Caco-2 (cell line): ENCODE measurements around the gene AUH. TPM values are rescaled to one million over a fixed set of nuclear protein-coding genes. Genes with fewer than 3 reads are reported as not detected.
A peak's percentile ranks its signal among the peaks of the same experiment; 100 is the strongest.

ENCODE experiments used
- BruUV-seq: library from RNA; stranded (reverse); fragments of 400-500 nt; replicated peaks from 2 replicates; lab custom pipeline; 2021; lab: Mats Ljungman, UMichigan
- CTCF ChIA-PET: fragments of 300-600 bp; sonication (Branson Sonifier 250); formaldehyde crosslinking; loops from one replicate; lab custom pipeline; 2022; ENCODE audit warnings: antibody characterized with exemption; lab: Charles Lee
- POLR2A ChIA-PET: fragments of 300-600 bp; sonication (Branson Sonifier 250); formaldehyde crosslinking; loops from one replicate; lab custom pipeline; 2022; ENCODE audit warnings: antibody characterized with exemption; lab: Charles Lee
- DNase-seq, 2 experiments: peaks; one replicate each; pipeline versions ENCODE4 v3.0.0 to v3.0.0-alpha.2; 2020 to 2022
- H3K27me3 ChIP-seq: replicated peaks from 2 replicates; pipeline ENCODE4 v1.6.0; 2011; ENCODE audit warnings: low read length; ENCODE audit not compliant: control insufficient read depth, insufficient read depth
- H3K36me3 ChIP-seq: 2 replicates; pipeline ENCODE4 v1.5.1; 2011; ENCODE audit warnings: low read length; ENCODE audit not compliant: control insufficient read depth, insufficient read depth
- H3K4me1 ChIP-seq: fragments of 250-450 bp; sonication (Bioruptor Pico); 2 replicates; pipeline ENCODE4 v1.5.1; 2020; ENCODE audit warnings: mild to moderate bottlenecking
- H3K4me3 ChIP-seq: 2 replicates; pipeline ENCODE4 v1.5.1; 2011; ENCODE audit warnings: low read depth, mild to moderate bottlenecking, control low read depth, low read length
- H3K9me3 ChIP-seq: fragments of 250-450 bp; sonication (Bioruptor Pico); 2 replicates; pipeline ENCODE4 v1.5.1; 2020; ENCODE audit warnings: mild to moderate bottlenecking, moderate library complexity
- H3K27ac Mint-ChIP-seq: one replicate; pipeline ENCODE4 v1.8.0; 2022; ENCODE audit warnings: mixed read lengths; ENCODE audit not compliant: unreplicated experiment
- H3K27me3 Mint-ChIP-seq: one replicate; pipeline ENCODE4 v1.8.0; 2022; ENCODE audit warnings: mixed read lengths; ENCODE audit not compliant: insufficient read depth, unreplicated experiment
- H3K36me3 Mint-ChIP-seq: one replicate; pipeline ENCODE4 v1.8.0; 2022; ENCODE audit warnings: mild to moderate bottlenecking, mixed read lengths; ENCODE audit not compliant: insufficient read depth, unreplicated experiment
- H3K4me1 Mint-ChIP-seq: one replicate; pipeline ENCODE4 v1.8.0; 2022; ENCODE audit warnings: low read depth, mixed read lengths; ENCODE audit not compliant: unreplicated experiment
- H3K4me3 Mint-ChIP-seq: one replicate; pipeline ENCODE4 v1.8.0; 2022; ENCODE audit warnings: mild to moderate bottlenecking, moderate library complexity, mixed read lengths; ENCODE audit not compliant: unreplicated experiment
- H3K9me3 Mint-ChIP-seq: one replicate; pipeline ENCODE4 v1.8.0; 2022; ENCODE audit warnings: mixed read lengths; ENCODE audit not compliant: unreplicated experiment
- CTCF ChIP-seq, 2 experiments: fragments of 200-600 bp in 1 of 2; IDR thresholded peaks; 1 replicate in 1 of 2; 2 replicates in 1 of 2; pipeline versions ENCODE4 v1.5.1 to v1.8.0; 2011 to 2022; ENCODE audit warnings: antibody characterized with exemption in 1 of 2, control low read depth in 1 of 2, inconsistent platforms in 1 of 2, low read depth in 1 of 2, low read length in 1 of 2, mild to moderate bottlenecking in 1 of 2, moderate library complexity in 1 of 2; ENCODE audit not compliant: insufficient read depth in 1 of 2, severe bottlenecking in 1 of 2, unreplicated experiment in 1 of 2
- intact Hi-C: fragments of 100-400 bp; cut with micrococcal nuclease; formaldehyde crosslinking; loops from one replicate; pipeline ENCODE4 v1.10.0; 2022; ENCODE audit not compliant: unreplicated experiment
- total RNA-seq: library from RNA; stranded (reverse); gene quantifications from 2 replicates; pipeline ENCODE4 v1.2.3, GENCODE V29; 2022

Gene AUH
- total RNA-seq, 1 experiment from 2014 or later = 10.3 TPM

DNA sequence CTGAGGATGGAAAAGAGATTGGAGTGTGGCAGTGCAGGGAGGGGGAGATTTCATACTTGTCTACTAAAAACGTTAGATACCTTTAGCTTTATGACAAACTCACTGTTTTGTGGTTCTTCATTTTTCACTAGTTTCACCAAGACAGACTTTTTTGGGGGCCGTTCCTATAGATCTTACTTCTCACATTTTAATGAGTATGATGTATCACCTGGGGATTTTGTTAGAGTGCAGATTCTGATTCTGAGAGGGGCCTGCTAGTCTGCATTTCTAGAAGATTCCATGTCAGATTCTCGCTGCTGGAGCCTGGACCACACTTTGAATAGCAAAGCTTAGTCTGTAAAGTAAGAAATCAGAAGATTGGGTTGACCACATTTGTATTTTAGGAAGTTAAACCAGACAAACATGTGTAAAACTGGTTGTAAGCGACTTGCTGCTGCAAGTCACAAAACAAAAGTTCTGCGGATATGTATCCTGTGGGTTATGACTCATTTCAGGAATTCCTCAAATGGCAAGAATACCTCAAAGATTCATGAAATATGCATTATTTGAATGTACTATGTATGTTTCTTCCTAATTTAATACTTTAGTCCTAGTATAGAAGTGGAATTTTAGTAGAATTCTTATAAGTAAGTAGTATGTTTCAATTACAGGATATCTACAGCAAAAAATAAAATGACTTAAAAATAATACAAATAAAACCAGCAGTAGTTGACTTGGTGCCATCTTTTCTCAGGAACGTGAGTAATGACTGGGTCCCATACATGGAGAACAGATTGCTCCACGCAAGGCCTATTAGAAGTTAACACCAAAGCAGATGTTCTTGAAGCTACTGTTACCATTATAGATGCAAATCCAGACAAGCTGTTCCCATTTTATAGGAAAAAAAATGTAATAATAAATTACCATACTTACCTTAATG, 34.1 kb upstream of the AUH start:
- H3K4me1 ChIP-seq = peaks cover 9% of the 10 kb centered on the region; the same call in 1 of the 2 replicates
- H3K36me3 ChIP-seq = no peaks in the 10 kb centered on the region
- no peaks in the 10 kb centered on the region for H3K9me3 ChIP-seq
- Mint-ChIP-seq H3K9me3 (no peaks in the 10 kb centered on the region), H3K27ac (no peak overlapping the region), H3K36me3 (no peaks in the 10 kb centered on the region), H3K4me1 (no peaks in the 10 kb centered on the region), H3K4me3 (no peak overlapping the region), H3K27me3 (no peaks in the 10 kb centered on the region)
- ChIA-PET POLR2A (no interaction called here), CTCF (no interaction called here)
- intact Hi-C loops = no loop called here
- no TSS peak for BruUV-seq
- DNase-seq = no peak
- TF ChIP-seq CTCF (IDR thresholded peaks at IDR 0.05; ENCODE audit: insufficient read depth in 1 of 2, low read depth in 1 of 2, low read length in 1 of 2, severe bottlenecking in 1 of 2, unreplicated experiment in 1 of 2) = no peak
- no peak overlapping the region for H3K4me3 ChIP-seq
- H3K27me3 ChIP-seq = no peaks in the 10 kb centered on the region

DNA sequence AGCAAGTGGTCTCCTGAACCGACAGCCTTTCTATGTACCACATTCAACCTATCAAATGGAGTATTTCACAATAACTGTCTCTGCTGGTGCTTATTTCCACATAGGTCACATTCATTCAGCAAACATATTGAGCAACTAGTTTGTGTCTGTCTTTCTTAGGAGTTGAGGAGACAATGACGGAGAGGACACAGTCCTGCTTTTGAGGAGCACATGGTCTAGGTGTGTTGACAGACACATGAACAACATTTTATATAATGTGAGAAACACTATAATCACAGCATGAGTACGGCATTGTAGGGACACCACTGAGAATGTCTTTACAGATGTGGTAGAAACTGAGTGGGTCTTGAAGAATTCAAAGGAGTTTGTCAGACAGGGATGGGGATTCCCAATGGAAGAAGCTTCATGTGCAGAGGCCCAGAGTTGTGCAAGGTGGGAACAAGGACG, 33.4 kb upstream of the AUH start:
- no peaks in the 10 kb centered on the region for H3K4me1 Mint-ChIP-seq
- H3K4me3 Mint-ChIP-seq = no peak overlapping the region
- intact Hi-C loops = no loop called here
- Histone ChIP-seq H3K36me3 (no peaks in the 10 kb centered on the region), H3K4me1 (peaks cover 9% of the 10 kb centered on the region; the same call in 1 of the 2 replicates), H3K27me3 (no peaks in the 10 kb centered on the region), H3K9me3 (no peaks in the 10 kb centered on the region), H3K4me3 (no peak overlapping the region)
- ChIA-PET CTCF (no interaction called here), POLR2A (no interaction called here)
- H3K36me3 Mint-ChIP-seq = no peaks in the 10 kb centered on the region
- peak in 1 of 2 experiments; percentile 8 for DNase-seq
- no peaks in the 10 kb centered on the region for H3K9me3 Mint-ChIP-seq
- no peak for TF ChIP-seq CTCF (IDR thresholded peaks at IDR 0.05; ENCODE audit: insufficient read depth in 1 of 2, low read depth in 1 of 2, low read length in 1 of 2, severe bottlenecking in 1 of 2, unreplicated experiment in 1 of 2)
- H3K27me3 Mint-ChIP-seq = no peaks in the 10 kb centered on the region
- BruUV-seq = no TSS peak
- no peak overlapping the region for H3K27ac Mint-ChIP-seq

DNA sequence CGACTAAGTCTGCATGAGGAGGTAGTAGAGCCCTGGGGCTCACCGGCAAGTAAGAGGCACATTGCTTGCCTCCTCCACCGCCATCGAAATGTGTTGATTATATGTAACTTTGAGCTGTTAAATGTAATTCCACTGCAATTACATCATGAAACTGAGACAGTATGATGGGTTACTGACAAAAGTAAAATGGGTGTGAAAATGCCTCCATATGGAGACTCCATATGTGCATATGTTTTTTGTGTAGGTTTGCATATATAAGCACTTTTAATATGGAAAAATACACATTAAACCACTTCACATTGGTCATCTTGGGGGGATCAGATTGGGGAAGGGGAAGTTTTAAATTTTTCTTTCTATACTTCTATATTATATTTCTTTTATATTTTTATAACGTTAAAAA, 32.1 kb upstream of the AUH start:
- no TSS peak for BruUV-seq
- intact Hi-C loops = no loop called here
- POLR2A ChIA-PET = no interaction called here
- no peaks in the 10 kb centered on the region for H3K36me3 Mint-ChIP-seq
- no peaks in the 10 kb centered on the region for H3K4me1 Mint-ChIP-seq
- no peak overlapping the region for H3K27ac Mint-ChIP-seq
- CTCF ChIA-PET = no interaction called here
- H3K9me3 Mint-ChIP-seq = no peaks in the 10 kb centered on the region
- no peak for DNase-seq
- no peaks in the 10 kb centered on the region for H3K27me3 Mint-ChIP-seq
- H3K4me3 Mint-ChIP-seq = no peak overlapping the region
- Histone ChIP-seq H3K9me3 (no peaks in the 10 kb centered on the region), H3K36me3 (no peaks in the 10 kb centered on the region), H3K4me1 (peaks cover 9% of the 10 kb centered on the region; the same call in 1 of the 2 replicates), H3K4me3 (no peak overlapping the region), H3K27me3 (no peaks in the 10 kb centered on the region)
- TF ChIP-seq CTCF (IDR thresholded peaks at IDR 0.05; ENCODE audit: insufficient read depth in 1 of 2, low read depth in 1 of 2, low read length in 1 of 2, severe bottlenecking in 1 of 2, unreplicated experiment in 1 of 2) = no peak
